Left colon (tissue), 2 donors: Measurements from ENCODE around the gene SPG11. TPM values are rescaled to one million over a fixed set of nuclear protein-coding genes. Genes with fewer than 3 reads are reported as not detected.
"Not testable (repeated sequence)": the region's sequence is repeated elsewhere in the genome, so short reads cannot be mapped to it uniquely, and the experiment has no call there.

Source experiments
- ATAC-seq: fragments of 200-7000 bp; cut with Tn5 transposase; one replicate; pipeline ENCODE4 v1.9.1; 2020; ENCODE audit warnings: mild to moderate bottlenecking, moderate library complexity
- DNase-seq, 2 donors: peaks; one replicate each; pipeline ENCODE4 v3.0.0-alpha.2; 2020
- intact Hi-C, 2 donors: fragments of 100-400 bp; cut with DNase I in 1 of 2; cut with micrococcal nuclease in 1 of 2; formaldehyde crosslinking; loops; one replicate each; pipeline versions ENCODE4 v1.11.2 to v1.14.0; 2022; cut with DNase I, micrococcal nuclease
- total RNA-seq, 2 donors: library from RNA; stranded (reverse); fragmentation: NEBNext Ultra II Directional; extraction: Animal tissue kit (Norgen Biotek cat#: 25700); gene quantifications; one replicate each; pipeline ENCODE4 v1.2.1, GENCODE V29; 2021
- donor health status: DM: no; HTN: no; CAD: no.
- donor health status: DM: yes; HTN: yes; CAD: no.

Gene SPG11
- total RNA-seq, 2 donors from 2014 or later = 90.7 to 113 TPM

DNA sequence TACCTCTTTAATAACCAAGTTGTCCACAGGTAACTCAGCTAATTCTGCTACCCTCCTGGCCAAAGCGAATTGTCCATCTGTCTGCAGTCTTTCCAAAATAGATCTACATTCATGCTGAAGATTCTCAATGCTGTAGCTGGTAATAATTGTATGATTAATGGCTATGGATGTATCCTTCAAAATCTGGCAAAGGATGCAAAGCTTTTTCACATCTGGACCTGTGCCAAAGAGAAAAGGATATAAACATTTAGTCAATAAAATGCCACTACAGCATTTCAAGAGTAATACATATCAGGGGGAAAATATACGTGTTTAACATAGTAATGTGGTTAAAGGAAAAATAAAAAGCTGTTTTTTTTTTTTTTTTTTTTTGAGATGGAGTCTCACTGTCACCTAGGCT, 77.8 kb downstream of the SPG11 start:
- no peak for ATAC-seq
- DNase-seq = no peak
- intact Hi-C loops = loop anchor here in 1 of 2 donors (10.0 kb wide), 1 partner anchor 149 kb away; the partner anchor contains the start of gene TRIM69

DNA sequence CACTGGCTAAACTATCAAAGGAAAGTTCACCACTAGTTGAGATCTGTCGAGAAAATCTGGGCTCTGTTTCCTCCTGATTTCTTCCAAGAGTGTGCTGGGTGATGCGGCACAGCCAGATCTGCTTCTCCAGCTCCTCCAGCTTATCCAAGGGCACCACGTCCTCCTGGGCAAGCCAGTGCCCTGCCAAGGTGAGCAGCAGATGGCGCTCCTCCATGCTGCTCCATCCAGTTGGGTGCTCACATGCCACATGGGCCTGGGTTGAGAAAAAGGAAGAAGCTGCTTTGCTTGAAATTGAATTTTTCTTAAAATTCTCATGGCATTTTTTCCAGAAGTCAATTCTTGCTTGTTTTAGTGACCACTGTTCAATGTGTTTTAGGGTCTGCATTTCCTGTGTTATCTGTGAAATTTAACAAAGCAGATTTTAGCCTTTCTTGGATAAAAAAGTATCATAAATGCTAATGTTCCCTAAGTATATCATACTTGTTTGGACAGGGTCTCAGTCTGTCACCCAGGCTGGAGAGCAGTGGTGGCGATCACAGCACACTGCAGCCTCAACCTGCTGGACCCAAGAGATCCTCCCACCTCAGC, 79.2 kb downstream of the SPG11 start:
- intact Hi-C loops = loop anchor here in 1 of 2 donors (10.0 kb wide), 1 partner anchor 151 kb away; the partner anchor contains the start of gene TRIM69
- DNase-seq = peak in 1 of 2 donors; percentile 61
- peak; percentile 84 for ATAC-seq

DNA sequence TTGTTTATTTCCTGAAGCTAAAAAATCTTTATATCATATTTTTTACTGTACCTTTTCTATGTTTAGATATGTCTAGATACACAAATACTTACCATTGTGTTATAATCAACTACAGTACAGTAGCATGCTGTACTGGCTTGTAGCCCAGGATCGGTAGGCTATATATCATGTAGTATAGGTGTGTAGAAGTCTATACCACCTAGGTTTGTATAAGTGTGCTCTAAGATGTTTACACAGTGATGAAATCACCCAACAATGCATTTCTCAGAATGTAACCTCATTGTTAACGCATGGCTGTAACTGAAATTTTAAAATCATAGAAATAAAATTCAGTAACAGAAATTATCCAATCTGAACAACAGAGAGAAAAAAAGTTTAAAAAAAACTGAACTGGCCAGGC, 83.4 kb downstream of the SPG11 start:
- peak; percentile 44 for ATAC-seq
- intact Hi-C loops = loop anchor here in 1 of 2 donors (10.0 kb wide), 1 partner anchor 155 kb away; the partner anchor contains the start of gene TRIM69

DNA sequence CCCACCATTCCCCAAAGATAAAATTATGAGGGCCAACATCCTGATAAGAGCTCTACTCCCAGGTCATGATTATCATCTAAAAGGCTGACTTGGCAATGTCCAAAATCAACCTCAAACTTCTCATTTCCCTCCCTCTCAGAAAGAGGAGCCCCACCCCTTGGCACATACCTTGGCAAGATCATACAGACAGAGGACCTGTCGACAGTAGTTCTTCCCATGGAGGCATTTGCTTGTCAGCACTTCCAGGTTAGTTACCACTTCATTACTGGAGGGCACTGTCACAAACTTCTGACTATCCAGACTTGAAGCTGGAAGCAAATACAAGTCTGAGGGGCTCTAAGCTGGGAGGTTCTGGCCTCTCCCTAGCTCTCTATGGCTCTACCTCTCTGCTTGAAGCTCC, 88.7 kb downstream of the SPG11 start:
- no peak for ATAC-seq
- DNase-seq = no peak
- intact Hi-C loops = no loop called here

More for the DNA sequence above, 83.4 kb downstream of the SPG11 start:
- no peak for DNase-seq

DNA sequence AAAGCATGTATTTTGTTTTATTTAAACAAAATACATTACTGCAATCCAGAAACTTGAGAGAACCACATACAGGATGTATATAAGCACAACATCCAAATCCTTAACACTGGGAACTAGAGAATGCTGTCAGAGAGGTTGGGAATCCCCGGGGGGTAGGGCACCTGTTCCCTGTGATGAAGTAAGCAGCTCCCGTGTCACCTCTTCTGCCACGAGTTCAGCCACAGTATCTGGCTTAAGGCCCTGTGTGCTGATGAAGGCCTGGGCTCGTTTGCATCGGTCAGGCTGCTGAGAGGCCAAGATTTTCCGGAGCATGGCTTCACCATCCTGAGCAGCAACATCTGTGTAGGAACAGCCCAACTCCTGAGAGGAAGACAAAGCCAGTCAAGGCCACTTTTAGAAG, 90.1 kb downstream of the SPG11 start:
- intact Hi-C loops = no loop called here
- ATAC-seq = no peak
- no peak for DNase-seq

DNA sequence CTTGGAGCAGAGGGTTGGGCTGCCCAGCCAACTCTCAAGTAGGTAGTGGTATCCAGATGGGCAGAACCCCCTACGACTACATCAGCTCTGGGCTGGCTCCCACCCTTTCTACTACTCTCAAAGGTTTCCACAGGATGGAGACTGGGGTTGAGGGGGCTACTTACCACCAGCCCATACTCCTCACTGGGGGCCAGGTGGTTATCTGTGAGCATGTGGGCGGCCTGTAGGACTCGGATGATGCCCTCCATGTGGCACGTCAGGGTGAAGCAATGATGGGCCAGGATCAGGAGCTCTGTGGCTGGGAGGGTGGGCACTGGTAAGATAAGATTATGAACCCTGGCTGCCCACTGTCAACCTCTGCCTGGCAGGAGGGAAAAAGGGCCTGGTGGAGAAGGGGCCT, 93.1 kb downstream of the SPG11 start:
- intact Hi-C loops = no loop called here
- DNase-seq = no peak
- no peak for ATAC-seq

DNA sequence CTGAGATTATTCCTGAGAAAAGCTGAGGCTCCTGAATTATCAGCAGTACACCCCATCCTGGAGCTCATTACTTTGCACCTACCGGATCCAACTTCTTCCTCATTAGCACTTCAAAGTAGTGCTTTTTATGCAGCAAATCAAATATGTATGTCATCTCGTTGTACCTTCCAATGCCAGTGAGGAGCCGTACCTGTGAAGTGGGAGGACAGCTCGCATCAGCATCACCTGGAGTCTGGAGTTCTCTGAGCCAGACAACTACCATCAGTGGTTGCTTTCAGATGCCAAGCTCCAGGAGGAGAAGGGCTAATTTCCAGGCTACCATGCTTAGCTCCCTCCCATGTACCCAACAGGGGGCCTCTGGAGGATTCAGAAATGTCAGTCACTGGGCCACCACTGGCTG, 94.1 kb downstream of the SPG11 start:
- ATAC-seq (no peak), DNase-seq (no peak)
- intact Hi-C loops = no loop called here

DNA sequence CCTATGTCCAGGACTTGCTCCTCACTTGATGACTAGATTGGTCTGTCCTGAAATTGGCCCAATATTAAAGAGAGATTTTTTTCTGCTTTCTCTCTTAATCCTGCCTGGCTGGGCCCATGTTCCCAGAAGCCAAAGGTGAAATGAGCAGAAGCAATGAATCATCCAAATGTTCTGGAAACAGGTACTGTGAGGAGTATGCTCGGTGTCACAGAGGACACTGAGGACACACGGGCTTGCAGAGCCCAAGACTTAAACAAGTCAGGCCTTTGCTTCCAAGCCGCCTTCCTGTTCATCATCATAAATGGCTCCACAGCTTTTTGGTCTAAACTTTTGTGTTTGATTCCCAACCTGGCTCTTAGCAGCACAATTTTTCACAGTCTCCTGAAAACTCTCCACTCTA, 95.1 kb downstream of the SPG11 start:
- DNase-seq (no peak), ATAC-seq (no peak)
- intact Hi-C loops = no loop called here

DNA sequence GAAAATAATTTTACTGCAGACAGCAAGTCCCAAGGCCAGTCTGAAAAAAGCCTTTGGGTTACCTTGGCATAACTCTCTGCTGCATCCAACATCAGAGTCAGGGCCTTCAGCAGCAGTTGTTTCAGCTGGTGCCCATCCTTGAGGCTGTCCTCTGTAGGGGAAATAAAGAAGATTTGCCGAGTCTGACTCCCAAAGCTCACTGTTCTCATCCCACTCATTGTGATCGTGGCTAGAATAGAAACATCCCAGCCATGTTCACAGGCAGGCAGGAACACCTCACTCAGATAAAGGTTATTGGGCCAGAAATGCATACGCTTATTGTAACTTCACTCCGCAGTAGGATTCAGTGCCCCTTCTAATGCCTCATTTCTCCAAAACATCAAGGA, 97.3 kb downstream of the SPG11 start:
- DNase-seq (no peak), ATAC-seq (no peak)
- intact Hi-C loops = no loop called here

DNA sequence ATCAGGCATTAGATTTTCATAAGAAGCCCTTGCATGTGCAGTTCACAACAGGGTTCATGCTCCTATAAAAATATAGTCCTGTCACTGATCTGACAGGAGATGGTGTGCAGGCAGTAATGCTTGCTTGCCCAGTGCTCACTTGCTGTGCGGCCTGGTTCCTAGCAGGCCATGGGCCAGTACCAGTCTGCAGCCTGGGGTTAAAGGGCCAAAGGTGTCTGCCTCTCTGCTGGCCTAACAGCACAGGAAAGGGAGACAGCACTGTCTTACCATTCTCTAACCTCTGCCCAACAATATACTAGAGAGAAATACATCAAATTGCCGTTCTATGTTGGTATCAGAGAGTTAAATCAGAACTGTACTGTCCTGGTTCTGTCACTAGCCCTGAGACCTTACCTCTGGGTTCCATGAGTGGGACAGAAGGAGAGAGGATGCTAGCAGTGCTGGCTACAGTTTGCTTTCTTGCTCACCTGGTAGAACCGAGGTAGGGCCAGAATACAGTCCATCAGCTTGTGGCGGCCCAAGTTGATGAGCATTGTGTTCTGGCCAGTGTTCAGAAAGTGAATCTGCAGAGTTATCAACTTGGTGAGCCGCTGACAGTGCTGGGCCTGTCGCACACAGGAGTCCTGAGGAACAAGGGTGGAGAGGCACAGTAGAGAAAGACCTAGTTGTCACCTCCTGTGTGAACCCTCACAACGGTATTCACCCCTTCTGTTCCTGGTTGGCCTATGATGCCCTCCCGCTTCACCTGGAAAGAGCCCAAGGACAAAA, 97.9 kb downstream of the SPG11 start:
- ATAC-seq (no peak), DNase-seq (no peak)
- intact Hi-C loops = no loop called here

DNA sequence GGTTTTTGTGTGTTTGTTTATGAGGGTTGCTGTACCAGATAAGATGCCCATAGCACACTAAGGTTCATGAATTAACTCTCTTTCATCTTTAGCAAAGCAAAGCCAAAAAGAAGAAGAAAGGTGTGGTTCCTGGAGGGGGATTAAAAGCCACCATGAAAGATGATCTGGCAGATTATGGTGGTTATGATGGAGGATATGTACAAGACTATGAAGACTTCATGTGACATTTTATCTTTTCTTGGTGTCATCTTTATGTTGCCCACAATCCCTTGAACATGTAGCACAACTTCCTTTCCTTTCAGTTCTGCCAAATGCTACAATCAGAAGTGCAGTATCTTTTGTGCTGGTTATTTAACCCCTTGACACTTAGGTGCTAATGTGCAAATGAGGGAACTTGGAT, 102.5 kb downstream of the SPG11 start:
- ATAC-seq, intact Hi-C loops, DNase-seq: not testable (repeated sequence)

DNA sequence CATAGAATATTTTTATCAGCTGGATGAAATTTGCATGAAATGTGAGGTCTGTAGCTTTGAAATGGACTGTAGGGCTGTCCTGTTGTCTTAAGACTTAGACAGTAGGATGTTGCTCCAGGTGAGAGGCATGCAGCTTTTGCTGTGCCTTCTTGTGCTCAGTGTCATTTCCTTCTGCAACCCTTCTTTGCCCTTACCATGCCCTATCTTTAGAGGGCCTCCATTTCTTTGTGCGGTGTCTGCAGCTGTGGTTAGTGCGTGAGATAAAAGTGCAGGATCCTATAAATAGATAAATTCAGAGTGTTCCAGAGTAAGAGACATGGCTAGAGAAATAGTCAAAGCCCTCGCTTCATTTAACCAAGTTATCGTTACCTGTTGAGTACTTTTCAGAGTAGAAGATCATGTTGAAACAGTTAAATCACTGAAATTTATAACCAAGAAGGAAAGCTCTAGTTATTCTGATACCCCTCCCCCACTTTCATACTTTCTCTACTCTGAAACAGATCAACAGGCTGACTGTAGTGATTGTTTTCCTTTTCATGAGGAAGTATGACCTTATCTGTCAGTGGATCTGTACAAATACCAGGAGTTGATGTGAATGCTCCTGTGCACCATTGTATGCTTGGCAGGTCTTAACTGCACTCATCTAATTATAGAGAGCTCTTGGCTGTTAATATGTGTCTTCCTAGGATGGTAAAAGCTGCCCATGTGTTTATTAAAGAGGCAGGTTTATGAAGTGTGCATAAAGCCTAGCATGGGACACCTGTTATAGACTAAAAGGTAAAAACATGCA, 108.3 kb downstream of the SPG11 start:
- ATAC-seq (no peak), DNase-seq (no peak)
- intact Hi-C loops = no loop called here

DNA sequence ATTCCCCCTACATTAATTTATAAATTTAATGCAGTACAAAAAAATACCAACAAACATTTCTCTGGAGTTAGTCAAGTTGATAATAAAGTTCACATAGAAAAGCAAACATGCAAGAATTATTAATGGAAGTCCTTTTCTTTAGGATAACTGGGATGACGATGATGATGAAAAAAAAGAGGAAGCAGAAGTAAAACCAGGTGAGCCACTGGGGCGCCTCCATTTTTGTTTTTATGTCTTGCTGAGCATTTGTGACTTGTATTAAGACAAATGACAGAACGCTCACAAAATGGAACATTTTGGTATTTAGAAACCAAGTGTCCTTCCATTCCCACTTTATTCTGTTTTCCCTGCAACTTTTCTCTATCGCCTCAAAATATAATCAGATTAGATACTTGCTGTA, 112.7 kb downstream of the SPG11 start:
- ATAC-seq (no peak), DNase-seq (no peak)
- intact Hi-C loops = no loop called here

DNA sequence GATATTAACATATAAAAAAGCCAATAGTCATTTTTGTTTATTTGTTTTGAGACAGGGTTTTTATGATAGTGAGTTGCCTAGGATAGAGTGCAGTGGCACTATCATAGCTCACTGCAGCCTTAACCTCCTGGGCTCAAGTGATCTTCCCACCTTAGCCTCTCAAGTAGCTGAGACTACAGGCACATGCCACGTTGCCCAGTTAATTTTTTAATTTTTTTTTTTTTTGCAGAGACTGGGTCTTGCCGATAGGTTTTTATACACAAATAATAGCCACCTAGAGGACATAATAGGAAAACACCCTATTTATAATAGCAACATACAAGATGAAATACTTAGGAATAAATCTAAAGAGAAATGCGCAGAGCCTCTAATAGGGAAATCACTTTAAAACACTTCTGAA, 113.2 kb downstream of the SPG11 start:
- DNase-seq (no peak), ATAC-seq (no peak)
- intact Hi-C loops = no loop called here

DNA sequence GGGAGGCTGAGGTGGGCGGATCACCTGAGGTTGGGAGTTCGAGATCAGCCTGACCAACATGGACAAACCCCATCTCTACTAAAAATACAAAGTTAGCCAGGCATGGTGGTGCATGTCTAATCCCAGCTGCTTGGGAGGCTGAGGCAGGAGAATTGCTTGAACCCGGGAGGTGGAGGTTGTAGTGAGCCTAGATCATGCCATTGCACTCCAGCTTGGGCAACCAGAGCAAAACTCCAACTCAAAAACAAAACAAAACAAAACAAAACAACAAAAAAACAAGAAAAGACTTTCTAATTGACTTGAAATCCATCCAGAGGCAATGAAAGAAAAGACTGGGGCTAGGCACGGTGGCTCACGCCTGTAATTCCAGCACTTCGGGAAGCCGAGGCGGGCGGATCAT, 114.3 kb downstream of the SPG11 start:
- intact Hi-C loops, ATAC-seq, DNase-seq: not testable (repeated sequence)

DNA sequence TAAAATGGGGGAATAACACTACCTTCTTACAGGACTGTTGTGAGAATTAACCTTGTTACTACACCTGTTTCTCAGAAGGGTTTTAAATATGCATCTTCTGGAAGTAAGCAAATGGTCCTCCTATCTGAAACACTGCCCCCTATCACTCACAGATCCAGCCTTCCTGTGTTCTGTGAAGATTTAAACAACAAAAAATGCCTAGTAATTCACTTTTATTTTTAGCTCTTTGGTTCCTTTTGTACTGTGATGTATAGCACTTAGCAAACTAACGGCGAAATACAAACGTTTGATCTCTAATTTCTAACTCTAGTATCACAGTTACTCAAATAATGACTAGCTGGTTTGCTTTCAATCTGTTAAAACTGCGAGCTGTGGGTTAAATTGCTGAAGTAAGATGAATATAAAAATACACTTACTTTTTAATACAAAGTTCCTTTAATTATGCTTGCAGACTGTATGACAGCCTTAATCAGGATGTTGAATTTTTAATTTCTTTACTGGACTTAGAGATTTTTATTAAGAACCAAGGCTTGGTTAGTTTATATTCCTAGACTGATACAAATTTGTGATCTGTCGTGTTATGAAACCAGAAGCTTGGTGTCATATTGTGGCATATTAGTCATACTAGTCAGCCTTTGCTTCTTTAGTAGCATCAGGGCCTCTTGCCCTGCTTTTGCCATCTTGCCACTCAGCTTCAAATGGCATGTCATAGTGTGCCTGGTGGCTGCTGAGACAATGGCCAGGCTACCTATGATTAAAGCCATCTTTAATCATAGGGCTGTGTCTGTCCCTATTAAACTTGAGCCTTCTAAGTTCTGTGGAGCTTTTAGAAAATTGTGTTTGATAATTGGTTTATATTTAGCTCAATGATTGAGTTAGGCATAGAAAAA, 117.3 kb downstream of the SPG11 start:
- intact Hi-C loops = no loop called here
- DNase-seq (no peak), ATAC-seq (no peak)

DNA sequence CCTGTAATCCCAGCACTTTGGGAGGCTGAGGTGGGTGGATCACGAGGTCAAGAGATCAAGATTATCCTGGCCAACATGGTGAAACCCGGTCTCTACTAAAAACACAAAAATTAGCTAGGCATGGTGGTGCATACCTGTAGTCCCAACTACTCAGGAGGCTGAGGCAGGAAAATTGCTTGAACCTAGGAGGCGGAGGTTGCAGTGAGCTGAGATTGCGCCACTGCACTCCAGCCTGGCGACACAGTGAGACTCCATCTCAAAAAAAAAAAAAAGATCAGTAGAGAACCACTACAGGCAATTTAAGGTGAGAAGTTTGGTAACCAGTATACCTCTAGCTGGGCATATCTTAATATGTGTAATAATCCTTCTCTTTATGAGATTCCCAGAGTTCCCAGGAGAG, 118.7 kb downstream of the SPG11 start:
- DNase-seq, intact Hi-C loops, ATAC-seq: not testable (repeated sequence)

DNA sequence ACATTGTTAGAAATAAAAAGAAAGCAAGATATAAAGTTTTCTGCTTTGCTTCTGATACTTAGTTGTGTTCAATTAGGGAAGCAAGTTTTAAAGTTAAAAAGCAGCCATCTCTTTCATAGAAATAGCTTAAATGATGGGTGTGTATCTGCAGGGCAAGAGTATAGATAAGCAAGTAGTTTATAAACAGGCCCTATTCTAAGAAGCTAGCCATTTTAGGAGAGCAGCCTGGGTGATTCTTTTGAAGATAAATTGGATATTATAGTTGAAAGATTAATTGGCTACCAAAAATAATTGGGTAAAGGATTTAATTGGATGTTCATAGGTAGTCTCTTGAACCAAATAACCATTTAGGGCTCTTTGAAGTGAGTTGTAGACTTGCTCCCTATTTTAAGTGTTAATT, 120.9 kb downstream of the SPG11 start:
- intact Hi-C loops = no loop called here
- DNase-seq (no peak), ATAC-seq (no peak)
